Measurements from ENCODE around the gene ALOX15B. TPM values are rescaled to one million over a fixed set of nuclear protein-coding genes. Genes with fewer than 3 reads are reported as not detected.

Gene ALOX15B
- polyA plus RNA-seq, 1 donor from 2014 or later: not detected

DNA sequence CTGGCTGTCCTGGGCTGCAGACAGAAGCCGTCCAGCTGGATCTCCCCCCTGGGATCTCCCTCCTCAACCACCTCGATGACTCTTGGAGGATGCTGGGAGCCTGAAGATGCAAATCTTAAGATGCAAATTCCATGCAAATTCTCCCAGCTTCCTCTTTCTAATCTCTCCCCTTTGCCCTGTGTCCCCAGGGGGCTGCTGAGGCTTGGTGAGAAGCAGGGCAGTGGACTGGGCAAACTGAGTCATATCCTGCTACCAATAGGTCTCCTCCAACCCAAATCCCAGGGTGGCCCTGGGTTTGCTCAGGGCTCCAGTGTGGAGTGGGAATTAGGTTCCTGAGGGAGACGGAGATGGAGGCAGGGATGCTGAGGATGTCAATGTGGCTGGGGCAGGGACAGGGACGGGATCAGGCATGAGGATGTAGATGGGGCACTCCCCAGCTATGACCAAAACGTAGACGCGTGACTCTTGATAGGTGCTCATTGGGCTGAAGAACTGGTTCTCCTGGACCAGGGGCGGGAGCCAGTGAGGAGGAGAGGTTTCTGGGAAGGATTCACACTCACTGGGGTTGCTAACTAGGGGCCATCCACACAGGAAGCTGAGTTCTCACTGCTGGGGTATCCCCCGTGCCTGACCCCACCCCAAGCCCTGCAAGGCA is 52.3 kb downstream of the ALOX15B start:
- Histone ChIP-seq H3K27ac (ENCODE audit: low read length) (no peak overlapping the region), H3K36me3 (ENCODE audit: insufficient read depth, low read length) (no peaks in the 10 kb centered on the region), H2AFZ (ENCODE audit: low read depth, low read length) (no peak overlapping the region), H3K9me2 (ENCODE audit: insufficient read depth, low read length) (no peaks in the 10 kb centered on the region), H3K9ac (ENCODE audit: low read length) (no peak overlapping the region), H3K79me2 (replicated peaks; ENCODE audit: insufficient read depth, low read length) (no peaks in the 10 kb centered on the region), H3K4me3 (ENCODE audit: low read length) (no peak overlapping the region), H3K27me3 (ENCODE audit: insufficient read depth, low read depth, low read length) (no peaks in the 10 kb centered on the region), H3F3A (ENCODE audit: insufficient read depth, low read length, poor library complexity, severe bottlenecking) (no peaks in the 10 kb centered on the region), H4K20me1 (ENCODE audit: insufficient read depth) (no peaks in the 10 kb centered on the region), H3K9me3 (ENCODE audit: low read length) (no peaks in the 10 kb centered on the region), H3K4me2 (ENCODE audit: low read length) (no peak overlapping the region)
- TF ChIP-seq POLR2AphosphoS5 (IDR thresholded peaks at IDR 0.05) (no peak), RAD21 (conservative IDR thresholded peaks at IDR 0.05) (no peak), TAF1 (IDR thresholded peaks at IDR 0.05; ENCODE audit: low read depth) (no peak), SMC3 (conservative IDR thresholded peaks at IDR 0.05; ENCODE audit: poor library complexity) (no peak), CTCF (IDR thresholded peaks at IDR 0.05; ENCODE audit: poor library complexity, severe bottlenecking) (no peak), EZH2 (IDR thresholded peaks at IDR 0.05; ENCODE audit: borderline replicate concordance, insufficient read depth, low read length, poor library complexity, severe bottlenecking) (no peak), MXI1 (conservative IDR thresholded peaks at IDR 0.05; ENCODE audit: poor library complexity, severe bottlenecking) (no peak), REST (IDR thresholded peaks at IDR 0.05; ENCODE audit: borderline replicate concordance) (no peak), EP300 (conservative IDR thresholded peaks at IDR 0.05; ENCODE audit: poor library complexity, severe bottlenecking) (no peak)

- no peaks in the 10 kb centered on the region for H4K20me1 ChIP-seq (ENCODE audit: insufficient read depth)
- no peak overlapping the region for H3K4me2 ChIP-seq (ENCODE audit: low read length)
- H3K36me3 ChIP-seq (ENCODE audit: insufficient read depth, low read length): no peaks in the 10 kb centered on the region
- H3K9ac ChIP-seq (ENCODE audit: low read length): no peak overlapping the region
- H3K27me3 ChIP-seq (ENCODE audit: insufficient read depth, low read depth, low read length): no peaks in the 10 kb centered on the region
- no peaks in the 10 kb centered on the region for H3K9me3 ChIP-seq (ENCODE audit: low read length)
- H3K4me3 ChIP-seq (ENCODE audit: low read length): no peak overlapping the region
- H2AFZ ChIP-seq (ENCODE audit: low read depth, low read length): no peak overlapping the region
- TF ChIP-seq POLR2AphosphoS5 (IDR thresholded peaks at IDR 0.05): no peak
- no peak for TF ChIP-seq REST (IDR thresholded peaks at IDR 0.05; ENCODE audit: borderline replicate concordance)
- TF ChIP-seq SMC3 (conservative IDR thresholded peaks at IDR 0.05; ENCODE audit: poor library complexity): no peak
- TF ChIP-seq MXI1 (conservative IDR thresholded peaks at IDR 0.05; ENCODE audit: poor library complexity, severe bottlenecking): no peak
- no peak for TF ChIP-seq TAF1 (IDR thresholded peaks at IDR 0.05; ENCODE audit: low read depth)
- H3K9me2 ChIP-seq (ENCODE audit: insufficient read depth, low read length): no peaks in the 10 kb centered on the region
- H3K79me2 ChIP-seq (replicated peaks; ENCODE audit: insufficient read depth, low read length): no peaks in the 10 kb centered on the region
- no peak overlapping the region for H3K27ac ChIP-seq (ENCODE audit: low read length)
- H3F3A ChIP-seq (ENCODE audit: insufficient read depth, low read length, poor library complexity, severe bottlenecking): no peaks in the 10 kb centered on the region
Measured at GRCh38 chr17:8095361-8095760, 56.5 kb downstream of the ALOX15B start.

Measured in neural cell (in vitro differentiated cells).